Measurements from ENCODE around the gene KRTAP20-3. TPM values are rescaled to one million over a fixed set of nuclear protein-coding genes. Genes with fewer than 3 reads are reported as not detected.

KRTAP20-3 gene
- total and polyA plus RNA-seq, 2 donors (not counting 3 experiments of a cell fraction or from before 2014, with no cell fraction given): not detected

GRCh38 chr21:30612132-30612531 is 30.5 kb upstream of the KRTAP20-3 start:
- ChIA-PET POLR2A (no interaction called here), CTCF (no interaction called here)
- Histone ChIP-seq H3K4me2 (ENCODE audit: insufficient read depth, low read length) (no peak overlapping the region), H3K27ac (ENCODE audit: insufficient read depth, low read depth, low read length) (no peak overlapping the region), H3K4me1 (ENCODE audit: control insufficient read depth, extremely low read depth, insufficient read depth, low read length) (no peaks in the 10 kb centered on the region), H2AFZ (ENCODE audit: low read depth, low read length) (no peak overlapping the region), H3K9me1 (replicated peaks; ENCODE audit: control insufficient read depth, extremely low read depth, insufficient read depth, low read length) (no peaks in the 10 kb centered on the region), H4K20me1 (replicated peaks; ENCODE audit: control insufficient read depth, extremely low read depth, insufficient read depth, low read length) (no peaks in the 10 kb centered on the region), H3K36me3 (ENCODE audit: control insufficient read depth in 2 of 2, extremely low read depth in 1 of 2, insufficient read depth in 2 of 2, low read length in 2 of 2) (no peaks in the 10 kb centered on the region), H3K9ac (replicated peaks; ENCODE audit: extremely low read depth, insufficient read depth, low read length) (no peak overlapping the region), H3K27me3 (ENCODE audit: control insufficient read depth in 2 of 2, insufficient read depth in 2 of 2, low read length in 2 of 2) (no peaks in the 10 kb centered on the region), H3K4me3 (replicated peaks in 1 of 3; ENCODE audit: insufficient read depth in 1 of 3, low read depth in 1 of 3, low read length in 3 of 3) (no peak overlapping the region), H3K9me3 (replicated peaks; ENCODE audit: control insufficient read depth, insufficient read depth, low read length) (peaks cover 6% of the 10 kb centered on the region), H3K79me2 (ENCODE audit: control insufficient read depth, insufficient read depth, low read length) (no peaks in the 10 kb centered on the region)
- FAIRE-seq (no peak), DNase-seq (ENCODE audit: low read depth, low spot score) (no peak)
- intact Hi-C loops (cut with micrococcal nuclease): no loop called here
- dilution Hi-C loops (cut with MboI; ENCODE audit: extremely low pct_ligation_motif_present, low sequenced_read_pairs): no loop called here
- TF ChIP-seq MAX (IDR thresholded peaks at IDR 0.05; ENCODE audit: insufficient read depth, insufficient read length) (no peak), FOS (IDR thresholded peaks at IDR 0.05; ENCODE audit: borderline replicate concordance, insufficient read depth, low read length) (no peak), MYC (IDR thresholded peaks at IDR 0.05; ENCODE audit: low read depth, low read length) (no peak), POLR2A (IDR thresholded peaks at IDR 0.05; ENCODE audit: low read depth, low read length) (no peak), EZH2 (IDR thresholded peaks at IDR 0.05; ENCODE audit: borderline replicate concordance, low read depth, low read length, severe bottlenecking) (no peak), GATA2 (IDR thresholded peaks at IDR 0.05; ENCODE audit: insufficient read depth, insufficient read length, low read depth, low read length) (no peak)
- no TSS peak for BruUV-seq (replicated peaks)

- Histone ChIP-seq H3K79me2 (ENCODE audit: control insufficient read depth, insufficient read depth, low read length) (no peaks in the 10 kb centered on the region), H3K9me1 (replicated peaks; ENCODE audit: control insufficient read depth, extremely low read depth, insufficient read depth, low read length) (no peaks in the 10 kb centered on the region), H3K9me3 (replicated peaks; ENCODE audit: control insufficient read depth, insufficient read depth, low read length) (peaks cover 4% of the 10 kb centered on the region), H3K27me3 (ENCODE audit: control insufficient read depth in 2 of 2, insufficient read depth in 2 of 2, low read length in 2 of 2) (no peaks in the 10 kb centered on the region), H3K27ac (ENCODE audit: insufficient read depth, low read depth, low read length) (no peak within 1 kb of the TSS), H3K9ac (replicated peaks; ENCODE audit: extremely low read depth, insufficient read depth, low read length) (no peak within 1 kb of the TSS), H3K4me3 (replicated peaks in 1 of 3; ENCODE audit: insufficient read depth in 1 of 3, low read depth in 1 of 3, low read length in 3 of 3) (no peak within 1 kb of the TSS), H3K4me2 (ENCODE audit: insufficient read depth, low read length) (no peak within 1 kb of the TSS), H4K20me1 (replicated peaks; ENCODE audit: control insufficient read depth, extremely low read depth, insufficient read depth, low read length) (no peaks in the 10 kb centered on the region), H3K36me3 (ENCODE audit: control insufficient read depth in 2 of 2, extremely low read depth in 1 of 2, insufficient read depth in 2 of 2, low read length in 2 of 2) (no peaks in the 10 kb centered on the region), H2AFZ (ENCODE audit: low read depth, low read length) (no peak within 1 kb of the TSS), H3K4me1 (ENCODE audit: control insufficient read depth, extremely low read depth, insufficient read depth, low read length) (no peaks in the 10 kb centered on the region)
- FAIRE-seq (no peak), DNase-seq (ENCODE audit: low read depth, low spot score) (no peak)
- CTCF ChIA-PET: no interaction called here
- POLR2A ChIA-PET: no interaction called here
- BruUV-seq (replicated peaks): no TSS peak
- TF ChIP-seq CTCF (IDR thresholded peaks at IDR 0.05; ENCODE audit: extremely low read depth in 1 of 2, insufficient read depth in 1 of 2, low read depth in 1 of 2, low read length in 2 of 2) (no peak), MYC (IDR thresholded peaks at IDR 0.05; ENCODE audit: low read depth, low read length) (no peak), MAX (IDR thresholded peaks at IDR 0.05; ENCODE audit: insufficient read depth, insufficient read length) (no peak), GATA2 (IDR thresholded peaks at IDR 0.05; ENCODE audit: insufficient read depth, insufficient read length, low read depth, low read length) (no peak), POLR2A (IDR thresholded peaks at IDR 0.05; ENCODE audit: low read depth, low read length) (no peak), JUN (IDR thresholded peaks at IDR 0.05; ENCODE audit: borderline replicate concordance, insufficient read depth, insufficient read length, low read depth) (no peak), FOS (IDR thresholded peaks at IDR 0.05; ENCODE audit: borderline replicate concordance, insufficient read depth, low read length) (no peak), EZH2 (IDR thresholded peaks at IDR 0.05; ENCODE audit: borderline replicate concordance, low read depth, low read length, severe bottlenecking) (no peak), POLR2AphosphoS5 (IDR thresholded peaks at IDR 0.05; ENCODE audit: insufficient read depth, low read depth, low read length) (no peak)
- dilution Hi-C loops (cut with MboI; ENCODE audit: extremely low pct_ligation_motif_present, low sequenced_read_pairs): no loop called here
- intact Hi-C loops (cut with micrococcal nuclease): no loop called here
Observed at GRCh38 chr21:30613836-30614235, 28.8 kb upstream of the KRTAP20-3 start, which contains the start of gene KRTAP6-1. Gene KRTAP6-1 (minus strand): TSS chr21:30613930. CDS start chr21:30613904, 26 bp downstream.
